Loucy (cell line): ENCODE measurements around the gene C4B.

ENCODE experiments used
- H2AFZ ChIP-seq: fragments of 200-600 bp; sonication (generic); 2 replicates; pipeline ENCODE4 v1.6.0; 2016; ENCODE audit warnings: antibody characterized with exemption, mild to moderate bottlenecking, low read length, moderate library complexity
- H3F3A ChIP-seq: fragments of 200-600 bp; 2 replicates; pipeline ENCODE4 v1.6.0; 2016; ENCODE audit warnings: antibody characterized with exemption, low read depth, mild to moderate bottlenecking
- H3K27me3 ChIP-seq: fragments of 200-600 bp; sonication (generic); 2 replicates; pipeline ENCODE4 v1.6.1; 2014; ENCODE audit warnings: low read length, mild to moderate bottlenecking; ENCODE audit not compliant: insufficient read depth, poor library complexity, severe bottlenecking
- H3K36me3 ChIP-seq: fragments of 200-600 bp; sonication (generic); 2 replicates; pipeline ENCODE4 v1.6.1; 2016; ENCODE audit warnings: low read length; ENCODE audit not compliant: insufficient read depth
- H3K4me1 ChIP-seq: fragments of 200-600 bp; sonication (generic); 2 replicates; pipeline ENCODE4 v1.5.1; 2014; ENCODE audit warnings: low read length, mild to moderate bottlenecking; ENCODE audit not compliant: insufficient read depth, poor library complexity, severe bottlenecking
- H3K4me2 ChIP-seq: fragments of 200-600 bp; sonication (generic); 2 replicates; pipeline ENCODE4 v1.6.0; 2014; ENCODE audit warnings: antibody characterized with exemption, low read length, low read depth, mild to moderate bottlenecking; ENCODE audit not compliant: poor library complexity, severe bottlenecking
- H3K4me3 ChIP-seq: fragments of 200-600 bp; sonication (generic); 2 replicates; pipeline ENCODE4 v1.5.1; 2014; ENCODE audit warnings: low read length, mild to moderate bottlenecking, mixed read lengths; ENCODE audit not compliant: poor library complexity, severe bottlenecking
- H3K79me2 ChIP-seq: fragments of 200-600 bp; sonication (generic); 2 replicates; pipeline ENCODE4 v1.6.1; 2014; ENCODE audit warnings: low read length; ENCODE audit not compliant: insufficient read depth
- H3K9ac ChIP-seq: fragments of 200-600 bp; sonication (generic); 2 replicates; pipeline ENCODE4 v1.6.0; 2014; ENCODE audit warnings: mild to moderate bottlenecking, low read depth, low read length, moderate library complexity; ENCODE audit not compliant: poor library complexity, severe bottlenecking
- H3K9me2 ChIP-seq: fragments of 200-600 bp; sonication (generic); replicated peaks from 2 replicates; pipeline ENCODE4 v1.6.1; 2016; ENCODE audit warnings: low read depth, low read length, mixed read lengths
- H3K9me3 ChIP-seq: fragments of 200-600 bp; sonication (generic); 2 replicates; pipeline ENCODE4 v1.6.1; 2014; ENCODE audit warnings: mild to moderate bottlenecking, antibody characterized with exemption, low read length, low read depth; ENCODE audit not compliant: insufficient read depth
- H4K20me1 ChIP-seq: fragments of 200-600 bp; sonication (generic); 2 replicates; pipeline ENCODE4 v1.6.0; 2014; ENCODE audit warnings: antibody characterized with exemption, low read length, mild to moderate bottlenecking; ENCODE audit not compliant: insufficient read depth, poor library complexity, severe bottlenecking
- EZH2phosphoT487 ChIP-seq: fragments of 200-600 bp; IDR thresholded peaks from 2 replicates; pipeline ENCODE4 v1.6.1; 2018; ENCODE audit warnings: antibody characterized with exemption, mild to moderate bottlenecking, moderate library complexity, borderline replicate concordance
- TF ChIP-seq, protein P1 (sequence below): fragments of 200-600 bp; sonication (generic); conservative IDR thresholded peaks from 2 replicates; pipeline ENCODE4 v1.5.1; 2014; ENCODE audit warnings: mild to moderate bottlenecking, antibody characterized with exemption, low read length

Gene C4B

DNA sequence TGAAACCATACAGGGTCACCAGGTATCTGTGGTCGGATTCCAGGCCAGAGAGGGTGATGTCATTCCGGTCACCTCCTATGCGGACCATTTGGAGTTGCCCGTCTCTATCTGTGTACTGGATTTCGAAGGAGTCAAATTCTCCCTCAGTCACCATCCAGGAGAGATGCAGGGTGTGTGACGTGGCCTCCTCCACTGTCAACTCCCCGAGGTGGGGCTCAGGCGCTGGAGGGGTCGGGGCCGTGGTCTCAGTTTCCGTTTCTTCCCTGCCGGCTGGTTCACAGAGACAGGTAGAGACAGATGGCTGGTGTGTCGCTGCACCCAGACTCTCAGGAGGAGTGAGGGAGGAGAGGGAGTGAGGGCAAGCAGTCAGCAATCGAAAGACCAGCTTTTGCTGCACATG, 54.3 kb downstream of the C4B start:
- Histone ChIP-seq H3K9me2 (no peaks in the 10 kb centered on the region), H3K27me3 (no peaks in the 10 kb centered on the region), H4K20me1 (no peaks in the 10 kb centered on the region), H3F3A (no peaks in the 10 kb centered on the region), H3K36me3 (no peaks in the 10 kb centered on the region), H3K4me1 (no peaks in the 10 kb centered on the region), H2AFZ (no peak overlapping the region), H3K4me2 (no peak overlapping the region), H3K4me3 (no peak overlapping the region), H3K9ac (no peak overlapping the region), H3K9me3 (no peaks in the 10 kb centered on the region), H3K79me2 (no peaks in the 10 kb centered on the region)
- TF ChIP-seq EZH2phosphoT487: no peak
- TF ChIP-seq, protein P1, sequence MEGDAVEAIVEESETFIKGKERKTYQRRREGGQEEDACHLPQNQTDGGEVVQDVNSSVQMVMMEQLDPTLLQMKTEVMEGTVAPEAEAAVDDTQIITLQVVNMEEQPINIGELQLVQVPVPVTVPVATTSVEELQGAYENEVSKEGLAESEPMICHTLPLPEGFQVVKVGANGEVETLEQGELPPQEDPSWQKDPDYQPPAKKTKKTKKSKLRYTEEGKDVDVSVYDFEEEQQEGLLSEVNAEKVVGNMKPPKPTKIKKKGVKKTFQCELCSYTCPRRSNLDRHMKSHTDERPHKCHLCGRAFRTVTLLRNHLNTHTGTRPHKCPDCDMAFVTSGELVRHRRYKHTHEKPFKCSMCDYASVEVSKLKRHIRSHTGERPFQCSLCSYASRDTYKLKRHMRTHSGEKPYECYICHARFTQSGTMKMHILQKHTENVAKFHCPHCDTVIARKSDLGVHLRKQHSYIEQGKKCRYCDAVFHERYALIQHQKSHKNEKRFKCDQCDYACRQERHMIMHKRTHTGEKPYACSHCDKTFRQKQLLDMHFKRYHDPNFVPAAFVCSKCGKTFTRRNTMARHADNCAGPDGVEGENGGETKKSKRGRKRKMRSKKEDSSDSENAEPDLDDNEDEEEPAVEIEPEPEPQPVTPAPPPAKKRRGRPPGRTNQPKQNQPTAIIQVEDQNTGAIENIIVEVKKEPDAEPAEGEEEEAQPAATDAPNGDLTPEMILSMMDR: no peak

DNA sequence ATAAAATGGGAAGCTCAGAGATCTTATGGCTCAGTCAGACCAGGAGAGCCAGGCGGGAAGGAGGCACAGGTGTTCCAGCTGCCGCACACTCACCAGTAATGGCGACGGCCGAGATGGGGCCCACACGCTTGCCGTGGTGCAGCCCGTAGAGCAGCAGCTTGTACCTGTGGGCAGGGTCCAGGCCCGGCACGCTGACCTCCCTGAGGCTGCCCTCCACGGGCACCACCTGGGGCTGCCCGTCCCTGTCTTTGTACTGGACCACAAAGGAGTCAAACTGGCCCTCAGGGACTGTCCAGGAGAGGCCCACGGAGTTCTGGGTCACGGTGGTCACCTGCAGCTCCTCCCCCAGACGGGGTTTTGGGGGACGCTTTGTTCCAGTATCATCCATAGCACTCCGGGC, 54.9 kb downstream of the C4B start:
- no peak overlapping the region for H3K4me2 ChIP-seq
- no peak overlapping the region for H3K9ac ChIP-seq
- no peaks in the 10 kb centered on the region for H3K9me3 ChIP-seq
- no peak overlapping the region for H3K4me3 ChIP-seq
- TF ChIP-seq EZH2phosphoT487: no peak
- TF ChIP-seq, protein P1: no peak
- H3K9me2 ChIP-seq: no peaks in the 10 kb centered on the region
- H3F3A ChIP-seq: no peaks in the 10 kb centered on the region
- no peaks in the 10 kb centered on the region for H3K4me1 ChIP-seq
- H2AFZ ChIP-seq: no peak overlapping the region
- H4K20me1 ChIP-seq: no peaks in the 10 kb centered on the region
- H3K79me2 ChIP-seq: no peaks in the 10 kb centered on the region
- H3K36me3 ChIP-seq: no peaks in the 10 kb centered on the region
- H3K27me3 ChIP-seq: no peaks in the 10 kb centered on the region

DNA sequence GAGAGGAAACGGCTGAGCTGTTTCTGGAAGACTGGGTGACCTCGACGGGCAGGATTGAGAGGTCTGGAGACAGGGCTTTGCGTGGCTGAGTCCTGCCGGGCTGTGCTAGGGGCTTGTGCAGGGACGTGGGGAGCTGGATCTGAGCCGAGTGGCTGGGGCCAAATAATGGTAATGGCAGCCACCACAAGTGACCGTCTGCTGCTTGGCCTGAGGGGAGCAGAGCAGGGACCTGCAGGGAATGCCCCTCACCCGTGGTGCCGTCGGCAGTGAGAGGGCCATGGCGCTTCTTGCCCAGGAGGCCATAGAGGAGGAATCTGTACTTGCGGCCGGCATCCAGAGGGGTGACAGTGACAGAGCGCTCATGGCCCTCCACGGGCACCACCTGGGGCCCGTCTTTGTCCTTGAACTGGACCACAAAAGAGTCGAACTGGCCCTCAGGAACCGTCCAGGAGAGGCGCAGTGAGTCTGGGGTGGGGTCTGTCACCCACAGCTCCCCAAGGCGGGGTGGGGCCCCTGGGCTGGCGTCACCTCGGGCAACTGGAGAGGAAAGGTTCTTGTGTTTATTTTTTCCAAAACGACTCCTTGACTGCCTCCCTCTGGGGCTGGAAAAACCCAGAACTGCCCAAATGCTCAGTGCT, 55.4 kb downstream of the C4B start:
- Histone ChIP-seq H3K4me2 (no peak overlapping the region), H3K9me2 (no peaks in the 10 kb centered on the region), H3K4me1 (no peaks in the 10 kb centered on the region), H2AFZ (no peak overlapping the region), H3K9ac (no peak overlapping the region), H3K79me2 (no peaks in the 10 kb centered on the region), H3K27me3 (no peaks in the 10 kb centered on the region), H3F3A (no peaks in the 10 kb centered on the region), H3K4me3 (no peak overlapping the region), H4K20me1 (no peaks in the 10 kb centered on the region), H3K36me3 (no peaks in the 10 kb centered on the region), H3K9me3 (no peaks in the 10 kb centered on the region)
- TF ChIP-seq, protein P1: no peak
- no peak for TF ChIP-seq EZH2phosphoT487
